Neural cell (in vitro differentiated cells): Measurements from ENCODE around the gene PABPN1L. TPM values are rescaled to one million over a fixed set of nuclear protein-coding genes. Genes with fewer than 3 reads are reported as not detected.

ENCODE experiments used
- H2AFZ ChIP-seq: fragments of 200-600, 300-800 bp; sonication (generic), shearing (Covaris generic); 2 replicates; pipeline ENCODE4 v1.6.0; 2014; ENCODE audit warnings: low read depth, mild to moderate bottlenecking, antibody characterized with exemption, low read length, moderate library complexity
- H3F3A ChIP-seq: fragments of 200-600 bp; shearing (Covaris generic); 2 replicates; pipeline ENCODE4 v1.6.1; 2016; ENCODE audit warnings: mild to moderate bottlenecking, moderate library complexity, mixed read lengths, antibody characterized with exemption, low read length; ENCODE audit not compliant: insufficient read depth, poor library complexity, severe bottlenecking
- H3K27ac ChIP-seq: fragments of 200-600, 300-800 bp; sonication (generic), shearing (Covaris generic); 2 replicates; pipeline ENCODE4 v1.5.1; 2014; ENCODE audit warnings: mild to moderate bottlenecking, low read length, moderate library complexity
- H3K27me3 ChIP-seq: fragments of 300-800, 200-600 bp; sonication (generic), shearing (Covaris generic); 2 replicates; pipeline ENCODE4 v1.6.0; 2014; ENCODE audit warnings: mild to moderate bottlenecking, low read depth, low read length, moderate library complexity; ENCODE audit not compliant: insufficient read depth
- H3K36me3 ChIP-seq: fragments of 300-800, 200-600 bp; sonication (generic), shearing (Covaris generic); 2 replicates; pipeline ENCODE4 v1.5.1; 2014; ENCODE audit warnings: mild to moderate bottlenecking, antibody characterized with exemption, low read length, moderate library complexity; ENCODE audit not compliant: insufficient read depth
- H3K4me2 ChIP-seq: fragments of 300-800, 200-600 bp; sonication (generic), shearing (Covaris generic); 2 replicates; pipeline ENCODE4 v1.6.0; 2014; ENCODE audit warnings: mild to moderate bottlenecking, low read length
- H3K4me3 ChIP-seq: fragments of 300-800, 200-600 bp; sonication (generic), shearing (Covaris generic); 2 replicates; pipeline ENCODE4 v1.5.1; 2014; ENCODE audit warnings: mild to moderate bottlenecking, low read length, moderate library complexity
- H3K79me2 ChIP-seq: fragments of 200-600 bp; shearing (Covaris generic); replicated peaks from 2 replicates; pipeline ENCODE4 v1.6.0; 2014; ENCODE audit warnings: mild to moderate bottlenecking, low read length, moderate library complexity; ENCODE audit not compliant: insufficient read depth
- H3K9ac ChIP-seq: fragments of 300-800, 200-600 bp; sonication (generic), shearing (Covaris generic); 2 replicates; pipeline ENCODE4 v1.6.1; 2016; ENCODE audit warnings: mild to moderate bottlenecking, low read length, mixed read lengths
- H3K9me2 ChIP-seq: fragments of 200-600 bp; shearing (Covaris generic); 2 replicates; pipeline ENCODE4 v1.6.1; 2016; ENCODE audit warnings: mild to moderate bottlenecking, low read length, mixed read lengths; ENCODE audit not compliant: insufficient read depth
- H3K9me3 ChIP-seq: fragments of 200-600, 300-800 bp; sonication (generic), shearing (Covaris generic); 2 replicates; pipeline ENCODE4 v1.6.1; 2016; ENCODE audit warnings: mild to moderate bottlenecking, mixed run types, low read length, moderate library complexity, mixed read lengths
- H4K20me1 ChIP-seq: fragments of 200-600 bp; shearing (Covaris generic); 2 replicates; pipeline ENCODE4 v1.6.1; 2016; ENCODE audit warnings: mild to moderate bottlenecking, mixed run types; ENCODE audit not compliant: insufficient read depth
- EP300 ChIP-seq: fragments of 450-650 bp; conservative IDR thresholded peaks from 2 replicates; pipeline ENCODE4 v1.6.1; 2014; ENCODE audit warnings: antibody characterized with exemption, mild to moderate bottlenecking, moderate library complexity; ENCODE audit not compliant: poor library complexity, severe bottlenecking
- EZH2 ChIP-seq: fragments of 200-600, 300-800 bp; shearing (Covaris generic), sonication (generic); IDR thresholded peaks from 2 replicates; pipeline ENCODE4 v1.6.1; 2014; ENCODE audit warnings: antibody characterized with exemption, low read length, borderline replicate concordance, mild to moderate bottlenecking; ENCODE audit not compliant: insufficient read depth, poor library complexity, severe bottlenecking
- MXI1 ChIP-seq: fragments of 450-650 bp; conservative IDR thresholded peaks from 2 replicates; pipeline ENCODE4 v1.6.1; 2014; ENCODE audit warnings: antibody characterized with exemption, mild to moderate bottlenecking; ENCODE audit not compliant: poor library complexity, severe bottlenecking
- POLR2AphosphoS5 ChIP-seq: IDR thresholded peaks from 2 replicates; pipeline ENCODE4 v1.6.1; 2012
- RAD21 ChIP-seq: fragments of 450-650 bp; conservative IDR thresholded peaks from 2 replicates; pipeline ENCODE4 v1.6.1; 2014; ENCODE audit warnings: antibody characterized with exemption, mild to moderate bottlenecking, moderate library complexity
- SMC3 ChIP-seq: fragments of 450-650 bp; conservative IDR thresholded peaks from 2 replicates; pipeline ENCODE4 v1.6.1; 2014; ENCODE audit warnings: antibody characterized with exemption, mild to moderate bottlenecking, moderate library complexity; ENCODE audit not compliant: poor library complexity
- TAF1 ChIP-seq: IDR thresholded peaks from 2 replicates; pipeline ENCODE4 v1.6.1; 2012; ENCODE audit warnings: low read depth
- polyA plus RNA-seq: library from polyadenylated mRNA; depleted of rRNA; stranded (reverse); fragments of >200 nt; gene quantifications from 2 replicates; pipeline ENCODE4 v1.2.3, GENCODE V29; 2014
- TF ChIP-seq, protein P1 (sequence below): fragments of 450-650 bp; IDR thresholded peaks from 2 replicates; pipeline ENCODE4 v1.5.1; 2014; ENCODE audit warnings: antibody characterized with exemption, mild to moderate bottlenecking, moderate library complexity; ENCODE audit not compliant: poor library complexity, severe bottlenecking
- TF ChIP-seq, protein P2 (sequence below): IDR thresholded peaks from 2 replicates; pipeline ENCODE4 v1.6.1; 2012; ENCODE audit warnings: borderline replicate concordance

Gene PABPN1L
- polyA plus RNA-seq, 1 donor from 2014 or later = 0.20 TPM

DNA sequence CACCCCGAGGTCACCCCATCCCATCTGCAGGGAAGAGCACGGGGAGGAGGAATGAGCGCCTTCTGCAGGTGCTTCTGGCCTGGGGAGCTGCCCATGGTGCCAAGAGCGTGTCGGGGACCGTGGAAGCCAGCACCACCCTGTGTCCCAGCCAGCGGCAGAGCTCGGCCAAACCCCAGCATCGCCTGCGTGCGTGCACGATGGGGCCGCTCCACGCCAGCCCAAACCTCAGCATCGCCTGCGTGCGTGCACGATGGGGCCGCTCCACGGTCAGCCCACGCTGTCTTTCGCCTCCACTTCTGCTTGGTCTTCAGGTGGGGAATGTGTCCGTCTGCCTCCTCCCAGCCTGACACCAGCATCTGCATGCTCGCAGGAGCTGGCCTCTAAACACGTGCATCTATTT is 23.7 kb downstream of the PABPN1L start:
- H4K20me1 ChIP-seq = no peaks in the 10 kb centered on the region
- H2AFZ ChIP-seq = no peak overlapping the region
- no peaks in the 10 kb centered on the region for H3K79me2 ChIP-seq
- H3K9ac ChIP-seq = no peak overlapping the region
- H3K27ac ChIP-seq = no peak overlapping the region
- TF ChIP-seq, protein P1, sequence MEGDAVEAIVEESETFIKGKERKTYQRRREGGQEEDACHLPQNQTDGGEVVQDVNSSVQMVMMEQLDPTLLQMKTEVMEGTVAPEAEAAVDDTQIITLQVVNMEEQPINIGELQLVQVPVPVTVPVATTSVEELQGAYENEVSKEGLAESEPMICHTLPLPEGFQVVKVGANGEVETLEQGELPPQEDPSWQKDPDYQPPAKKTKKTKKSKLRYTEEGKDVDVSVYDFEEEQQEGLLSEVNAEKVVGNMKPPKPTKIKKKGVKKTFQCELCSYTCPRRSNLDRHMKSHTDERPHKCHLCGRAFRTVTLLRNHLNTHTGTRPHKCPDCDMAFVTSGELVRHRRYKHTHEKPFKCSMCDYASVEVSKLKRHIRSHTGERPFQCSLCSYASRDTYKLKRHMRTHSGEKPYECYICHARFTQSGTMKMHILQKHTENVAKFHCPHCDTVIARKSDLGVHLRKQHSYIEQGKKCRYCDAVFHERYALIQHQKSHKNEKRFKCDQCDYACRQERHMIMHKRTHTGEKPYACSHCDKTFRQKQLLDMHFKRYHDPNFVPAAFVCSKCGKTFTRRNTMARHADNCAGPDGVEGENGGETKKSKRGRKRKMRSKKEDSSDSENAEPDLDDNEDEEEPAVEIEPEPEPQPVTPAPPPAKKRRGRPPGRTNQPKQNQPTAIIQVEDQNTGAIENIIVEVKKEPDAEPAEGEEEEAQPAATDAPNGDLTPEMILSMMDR = no peak
- TF ChIP-seq RAD21 = no peak
- no peak for TF ChIP-seq POLR2AphosphoS5
- TF ChIP-seq, protein P2, sequence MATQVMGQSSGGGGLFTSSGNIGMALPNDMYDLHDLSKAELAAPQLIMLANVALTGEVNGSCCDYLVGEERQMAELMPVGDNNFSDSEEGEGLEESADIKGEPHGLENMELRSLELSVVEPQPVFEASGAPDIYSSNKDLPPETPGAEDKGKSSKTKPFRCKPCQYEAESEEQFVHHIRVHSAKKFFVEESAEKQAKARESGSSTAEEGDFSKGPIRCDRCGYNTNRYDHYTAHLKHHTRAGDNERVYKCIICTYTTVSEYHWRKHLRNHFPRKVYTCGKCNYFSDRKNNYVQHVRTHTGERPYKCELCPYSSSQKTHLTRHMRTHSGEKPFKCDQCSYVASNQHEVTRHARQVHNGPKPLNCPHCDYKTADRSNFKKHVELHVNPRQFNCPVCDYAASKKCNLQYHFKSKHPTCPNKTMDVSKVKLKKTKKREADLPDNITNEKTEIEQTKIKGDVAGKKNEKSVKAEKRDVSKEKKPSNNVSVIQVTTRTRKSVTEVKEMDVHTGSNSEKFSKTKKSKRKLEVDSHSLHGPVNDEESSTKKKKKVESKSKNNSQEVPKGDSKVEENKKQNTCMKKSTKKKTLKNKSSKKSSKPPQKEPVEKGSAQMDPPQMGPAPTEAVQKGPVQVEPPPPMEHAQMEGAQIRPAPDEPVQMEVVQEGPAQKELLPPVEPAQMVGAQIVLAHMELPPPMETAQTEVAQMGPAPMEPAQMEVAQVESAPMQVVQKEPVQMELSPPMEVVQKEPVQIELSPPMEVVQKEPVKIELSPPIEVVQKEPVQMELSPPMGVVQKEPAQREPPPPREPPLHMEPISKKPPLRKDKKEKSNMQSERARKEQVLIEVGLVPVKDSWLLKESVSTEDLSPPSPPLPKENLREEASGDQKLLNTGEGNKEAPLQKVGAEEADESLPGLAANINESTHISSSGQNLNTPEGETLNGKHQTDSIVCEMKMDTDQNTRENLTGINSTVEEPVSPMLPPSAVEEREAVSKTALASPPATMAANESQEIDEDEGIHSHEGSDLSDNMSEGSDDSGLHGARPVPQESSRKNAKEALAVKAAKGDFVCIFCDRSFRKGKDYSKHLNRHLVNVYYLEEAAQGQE = no peak
- TF ChIP-seq SMC3 = no peak
- no peak for TF ChIP-seq TAF1
- no peak for TF ChIP-seq MXI1
- no peak for TF ChIP-seq EP300
- TF ChIP-seq EZH2 = no peak
- H3F3A ChIP-seq = no peaks in the 10 kb centered on the region
- no peaks in the 10 kb centered on the region for H3K36me3 ChIP-seq
- no peaks in the 10 kb centered on the region for H3K27me3 ChIP-seq
- no peak overlapping the region for H3K4me3 ChIP-seq
- no peak overlapping the region for H3K4me2 ChIP-seq
- H3K9me2 ChIP-seq = no peaks in the 10 kb centered on the region
- H3K9me3 ChIP-seq = no peaks in the 10 kb centered on the region

DNA sequence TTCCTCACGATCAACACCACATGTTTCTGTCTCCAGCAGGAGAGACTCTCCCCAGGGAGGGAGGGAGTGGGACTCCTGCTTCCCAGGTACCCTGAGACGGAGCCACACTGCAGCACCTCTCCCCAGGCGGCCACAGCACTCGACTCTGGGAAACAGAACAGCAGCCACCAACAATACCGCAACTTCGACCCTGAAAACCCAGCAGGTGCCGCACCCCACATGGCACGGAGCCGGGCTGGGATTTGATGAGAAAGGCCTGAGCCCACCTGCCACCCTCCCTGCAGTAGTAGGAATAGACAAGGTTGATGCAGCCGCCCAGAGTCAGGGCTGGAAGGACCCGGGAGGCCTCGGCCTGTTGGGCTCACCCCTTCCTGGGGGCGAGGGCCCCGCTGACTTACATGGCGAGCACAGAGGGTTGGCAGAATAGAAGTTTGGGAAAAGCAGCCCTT is 24.1 kb downstream of the PABPN1L start:
- Histone ChIP-seq H3F3A (no peaks in the 10 kb centered on the region), H3K4me2 (no peak overlapping the region), H2AFZ (no peak overlapping the region), H3K9me3 (no peaks in the 10 kb centered on the region), H3K79me2 (no peaks in the 10 kb centered on the region), H3K9me2 (no peaks in the 10 kb centered on the region), H3K27ac (no peak overlapping the region), H4K20me1 (no peaks in the 10 kb centered on the region), H3K27me3 (no peaks in the 10 kb centered on the region), H3K4me3 (no peak overlapping the region), H3K9ac (no peak overlapping the region), H3K36me3 (no peaks in the 10 kb centered on the region)
- TF ChIP-seq, protein P1 = no peak
- TF ChIP-seq SMC3 = no peak
- no peak for TF ChIP-seq RAD21
- no peak for TF ChIP-seq MXI1
- no peak for TF ChIP-seq POLR2AphosphoS5
- TF ChIP-seq, protein P2 = no peak
- TF ChIP-seq TAF1 = no peak
- no peak for TF ChIP-seq EZH2
- TF ChIP-seq EP300 = no peak
